Parathyroid adenoma (tissue), 2 donors: ENCODE measurements around the gene XRCC3.

ENCODE experiments used
- H2AFZ ChIP-seq: fragments of 300-600 bp; sonication (generic); one replicate; pipeline ENCODE4 v1.7.0; 2017; ENCODE audit warnings: antibody characterized with exemption, mild to moderate bottlenecking
- H3K27ac ChIP-seq: fragments of 300-600 bp; sonication (generic); one replicate; pipeline ENCODE4 v1.7.0; 2017
- H3K27me3 ChIP-seq: fragments of 300-600 bp; sonication (generic); one replicate; pipeline ENCODE4 v1.7.0; 2017; ENCODE audit warnings: low read length; ENCODE audit not compliant: control insufficient read depth, insufficient read depth
- H3K36me3 ChIP-seq: fragments of 300-600 bp; sonication (generic); one replicate; pipeline ENCODE4 v1.7.0; 2017; ENCODE audit warnings: low read length; ENCODE audit not compliant: control insufficient read depth, insufficient read depth
- H3K4me1 ChIP-seq: fragments of 300-600 bp; sonication (generic); one replicate; pipeline ENCODE4 v1.7.0; 2017; ENCODE audit warnings: control low read depth
- H3K4me2 ChIP-seq: fragments of 300-600 bp; sonication (generic); one replicate; pipeline ENCODE4 v1.7.0; 2017; ENCODE audit warnings: low read length
- H3K4me3 ChIP-seq: fragments of 300-600 bp; sonication (generic); one replicate; pipeline ENCODE4 v1.7.0; 2017; ENCODE audit warnings: low read depth, low read length
- H3K79me2 ChIP-seq: fragments of 300-600 bp; sonication (generic); one replicate; pipeline ENCODE4 v1.7.0; 2017; ENCODE audit warnings: control low read depth
- H3K9ac ChIP-seq: fragments of 300-600 bp; sonication (generic); one replicate; pipeline ENCODE4 v1.7.0; 2017; ENCODE audit warnings: mild to moderate bottlenecking
- H3K9me3 ChIP-seq: fragments of 300-600 bp; sonication (generic); one replicate; pipeline ENCODE4 v1.7.0; 2017; ENCODE audit warnings: low read length; ENCODE audit not compliant: control insufficient read depth
- CTCF ChIP-seq: fragments of 300-600 bp; sonication (generic); IDR thresholded peaks from one replicate; pipeline ENCODE4 v1.7.0; 2017; ENCODE audit warnings: antibody characterized with exemption, mild to moderate bottlenecking
- donor health status: primary hyperparathyroidism.

The XRCC3 gene

GRCh38 chr14:103675957-103676356 lies 39.3 kb downstream of the XRCC3 start:
- peaks cover 29% of the 10 kb centered on the region for H3K79me2 ChIP-seq
- H2AFZ ChIP-seq, result no peak overlapping the region
- H3K4me1 ChIP-seq, result no peaks in the 10 kb centered on the region
- H3K9ac ChIP-seq, result no peak overlapping the region
- H3K27me3 ChIP-seq, result no peaks in the 10 kb centered on the region
- no peak overlapping the region for H3K4me3 ChIP-seq
- no peak for TF ChIP-seq CTCF
- H3K27ac ChIP-seq, result no peak overlapping the region
- no peaks in the 10 kb centered on the region for H3K9me3 ChIP-seq
- no peak overlapping the region for H3K4me2 ChIP-seq
- no peaks in the 10 kb centered on the region for H3K36me3 ChIP-seq

- H3K36me3 ChIP-seq, result no peaks in the 10 kb centered on the region
- H3K9ac ChIP-seq, result no peak overlapping the region
- no peak overlapping the region for H3K27ac ChIP-seq
- H2AFZ ChIP-seq, result no peak overlapping the region
- H3K9me3 ChIP-seq, result no peaks in the 10 kb centered on the region
- peaks cover 34% of the 10 kb centered on the region for H3K79me2 ChIP-seq
- no peaks in the 10 kb centered on the region for H3K4me1 ChIP-seq
- TF ChIP-seq CTCF, result no peak
- H3K4me2 ChIP-seq, result no peak overlapping the region
- H3K27me3 ChIP-seq, result no peaks in the 10 kb centered on the region
- no peak overlapping the region for H3K4me3 ChIP-seq
Observed at GRCh38 chr14:103671911-103672310, 43.3 kb downstream of the XRCC3 start.

- peaks cover 27% of the 10 kb centered on the region for H3K79me2 ChIP-seq
- no peak for TF ChIP-seq CTCF
- H3K27me3 ChIP-seq, result no peaks in the 10 kb centered on the region
- H3K4me3 ChIP-seq, result no peak overlapping the region
- H3K4me1 ChIP-seq, result no peaks in the 10 kb centered on the region
- H3K36me3 ChIP-seq, result no peaks in the 10 kb centered on the region
- no peak overlapping the region for H3K27ac ChIP-seq
- no peaks in the 10 kb centered on the region for H3K9me3 ChIP-seq
- H3K9ac ChIP-seq, result no peak overlapping the region
- no peak overlapping the region for H2AFZ ChIP-seq
- no peak overlapping the region for H3K4me2 ChIP-seq
Observed at GRCh38 chr14:103669370-103669769, 45.9 kb downstream of the XRCC3 start.

GRCh38 chr14:103668117-103668516 lies 47.1 kb downstream of the XRCC3 start:
- H3K4me2 ChIP-seq, result no peak overlapping the region
- H3K36me3 ChIP-seq, result no peaks in the 10 kb centered on the region
- no peak overlapping the region for H3K4me3 ChIP-seq

More at GRCh38 chr14:103668117-103668516, 47.1 kb downstream of the XRCC3 start:
- no peak overlapping the region for H3K9ac ChIP-seq
- no peaks in the 10 kb centered on the region for H3K27me3 ChIP-seq
- H2AFZ ChIP-seq, result no peak overlapping the region
- H3K27ac ChIP-seq, result no peak overlapping the region
- H3K79me2 ChIP-seq, result peaks cover 35% of the 10 kb centered on the region
- no peaks in the 10 kb centered on the region for H3K9me3 ChIP-seq
- no peak for TF ChIP-seq CTCF
- no peaks in the 10 kb centered on the region for H3K4me1 ChIP-seq
